ENCODE data around the gene GCHFR. TPM values are rescaled to one million over a fixed set of nuclear protein-coding genes. Genes with fewer than 3 reads are reported as not detected.

The GCHFR gene
- 8.7 TPM for total RNA-seq

DNA sequence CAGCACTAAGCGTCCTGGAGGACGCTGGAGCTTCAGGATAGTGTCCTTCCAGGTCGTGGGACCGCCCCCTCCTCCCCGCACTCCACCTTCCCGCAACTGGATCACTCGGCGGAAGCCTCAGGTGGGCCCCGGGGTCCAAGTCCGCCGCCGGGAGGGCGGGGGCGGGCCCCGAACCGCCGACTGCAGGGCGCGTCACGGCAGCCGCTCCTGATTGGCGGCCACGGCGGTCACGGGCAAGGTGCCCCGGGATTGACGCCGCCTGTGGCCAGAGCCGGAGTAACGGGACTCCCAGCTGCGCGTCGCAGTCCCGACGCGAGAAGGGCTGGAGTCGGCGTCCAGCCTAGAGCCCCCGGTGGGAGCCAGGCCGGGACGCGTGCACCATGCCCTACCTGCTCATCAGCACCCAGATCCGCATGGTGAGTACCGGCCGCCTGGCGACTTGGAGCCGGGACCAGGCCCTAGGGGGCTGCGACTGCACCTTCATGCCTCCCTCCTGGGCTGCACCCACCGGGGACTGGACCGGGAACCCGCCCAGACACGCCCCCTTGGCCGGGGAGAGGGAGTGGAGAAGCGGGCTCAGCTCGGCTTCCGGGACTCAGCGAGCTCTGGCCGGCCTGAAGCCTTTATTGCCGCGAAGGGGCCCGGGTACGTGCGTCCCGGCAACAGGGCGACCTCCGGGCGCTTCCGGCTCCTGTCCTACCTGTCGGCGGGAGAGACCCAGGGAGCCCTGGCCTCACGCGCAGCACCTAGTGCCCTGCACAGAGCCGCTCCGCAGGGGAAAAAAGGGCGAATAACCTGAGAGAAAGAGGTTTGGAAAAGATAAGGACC lies at the start of gene GCHFR:
Gene GCHFR (plus strand): TSS at position 268 of the 828 bp plus-strand sequence. CDS start 113 bp downstream, at position 381.

DNA sequence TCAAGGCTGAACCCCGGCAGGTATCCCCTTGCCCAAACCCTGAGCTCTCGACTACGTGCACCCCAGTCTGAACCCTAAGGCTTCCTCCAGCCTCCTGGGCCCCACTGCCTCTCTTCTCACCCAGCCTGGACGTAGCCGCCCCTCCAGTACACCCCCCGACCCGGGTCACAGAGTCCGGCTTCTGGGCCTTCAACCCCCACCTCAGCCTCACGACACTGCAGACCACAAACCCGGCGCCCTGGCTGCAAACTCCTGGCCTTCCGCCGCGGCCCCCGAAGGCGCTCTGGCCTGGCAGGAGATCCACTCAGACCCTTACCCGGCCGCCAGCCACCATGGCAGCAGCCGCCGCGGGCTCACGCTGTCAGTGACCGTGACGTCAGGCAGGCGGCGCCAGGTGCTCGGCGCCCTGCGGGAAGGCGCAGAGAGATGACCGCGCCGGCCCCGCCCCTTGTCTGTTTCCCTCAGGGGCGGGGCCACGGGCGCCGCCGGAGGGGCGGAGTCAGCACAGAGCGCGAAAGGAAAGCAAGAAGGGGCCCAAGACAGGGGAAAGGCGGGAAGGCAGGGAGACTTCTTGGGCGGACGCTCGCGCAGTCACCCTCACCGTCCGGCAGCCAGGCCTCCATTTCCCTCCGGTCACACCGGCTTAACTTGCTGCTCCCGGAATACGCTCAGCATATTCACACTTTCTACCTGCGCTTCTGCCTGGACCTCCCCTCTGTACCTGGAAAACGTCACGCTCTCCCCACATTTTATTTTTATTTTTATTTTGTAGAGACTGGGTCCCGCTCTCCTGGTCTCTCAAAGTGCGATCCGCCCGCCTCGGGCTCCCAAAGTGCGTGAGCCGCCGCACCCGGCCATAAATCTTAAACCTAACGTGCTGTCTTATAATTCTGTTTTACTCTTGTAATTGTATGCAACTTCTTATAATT lies 8.7 kb upstream of the GCHFR start, which contains the start of gene RMDN3:
Gene RMDN3 (minus strand): TSS at position 372 of the 929 bp plus-strand sequence. CDS start 471 bp downstream, outside the sequence.

DNA sequence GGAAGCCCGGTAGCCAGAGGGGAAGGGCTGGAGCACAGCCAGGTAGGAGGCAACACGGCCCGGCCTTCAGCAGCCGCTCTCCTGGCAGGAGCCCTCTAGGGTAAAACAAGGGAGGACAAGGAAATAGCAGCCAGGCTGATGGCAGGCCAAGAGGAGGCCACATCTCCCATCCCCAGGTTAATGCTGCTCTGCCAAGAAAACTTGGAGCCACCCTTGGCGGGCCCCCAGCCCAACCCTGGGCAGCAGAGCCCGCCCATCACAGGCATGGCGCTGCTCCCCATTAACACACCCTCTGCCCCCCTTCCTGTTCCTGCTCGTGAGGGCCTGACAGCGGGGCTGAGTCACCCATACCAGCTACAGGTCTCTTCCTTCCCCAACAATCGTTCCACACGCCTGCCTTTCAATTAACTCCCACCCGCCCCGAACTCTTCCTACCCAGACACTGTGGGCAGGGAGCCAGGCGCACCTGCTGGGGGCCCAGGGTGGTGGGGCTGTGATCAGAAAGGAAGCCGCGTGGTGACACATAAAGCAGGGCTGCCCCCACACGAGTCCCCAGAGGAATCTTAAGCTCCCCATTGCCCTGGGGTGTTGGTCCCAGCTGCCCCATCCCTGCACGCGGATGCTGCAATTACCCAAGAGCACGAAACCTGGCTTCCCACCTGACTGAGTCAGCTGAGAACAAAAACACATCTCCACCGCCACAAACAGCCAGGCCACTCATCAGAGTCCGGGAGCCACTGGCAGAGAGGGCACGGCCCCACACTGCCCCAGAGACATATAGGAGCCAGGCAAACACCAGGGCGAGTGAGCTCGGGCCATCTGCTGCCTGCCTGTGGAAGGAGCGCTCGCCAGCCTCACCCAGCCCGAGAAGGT lies 5.6 kb downstream of the GCHFR start, which contains the start of gene C15orf62:
Gene C15orf62 (plus strand): TSS at position 707 of the 873 bp plus-strand sequence. CDS start 516 bp downstream, outside the sequence.

DNA sequence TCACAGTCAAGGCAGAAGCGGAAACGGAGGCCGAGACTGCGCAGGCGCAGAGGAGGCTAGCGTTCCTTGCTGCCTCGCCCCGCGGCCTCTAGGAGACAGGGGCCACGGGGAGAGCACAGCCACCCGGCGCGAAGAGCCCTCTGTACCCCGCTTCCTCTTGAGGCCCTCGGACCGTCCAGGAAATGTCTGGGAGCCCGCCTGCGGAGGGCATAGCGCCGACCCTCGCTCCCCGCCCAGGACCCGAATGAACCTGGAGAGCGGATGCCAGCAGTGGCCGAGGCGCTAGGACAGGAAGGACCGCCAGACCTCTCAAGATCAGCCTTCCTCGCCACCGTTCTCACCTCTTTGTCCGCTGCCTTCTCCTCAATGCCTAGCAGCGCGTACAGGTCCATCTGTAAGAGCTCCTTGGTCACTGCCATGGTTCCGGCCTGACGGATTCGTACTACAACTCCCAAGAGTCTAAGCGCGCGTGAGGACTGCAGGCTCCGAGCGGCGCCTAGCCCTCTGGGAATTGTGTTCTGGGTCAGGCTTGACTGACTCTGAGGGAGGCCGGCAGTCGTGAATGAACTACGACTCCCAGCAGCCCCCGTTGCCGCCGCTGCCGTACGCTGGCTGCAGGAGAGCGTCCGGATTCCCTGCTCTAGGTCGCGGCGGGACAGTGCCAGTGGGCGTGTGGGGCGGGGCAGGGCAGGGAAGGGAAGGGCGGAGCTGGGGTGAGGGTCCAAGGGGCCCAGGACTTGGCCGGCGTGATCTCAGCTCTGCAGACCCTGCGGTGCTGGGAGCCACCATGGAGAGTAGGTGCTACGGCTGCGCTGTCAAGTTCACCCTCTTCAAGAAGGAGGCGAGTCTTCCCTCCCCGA lies 43.4 kb downstream of the GCHFR start, which contains the start of the genes DNAJC17 and ZFYVE19:
Gene DNAJC17 (minus strand): TSS at position 446 of the 860 bp plus-strand sequence. CDS start 27 bp downstream, at position 419.
Gene ZFYVE19 (plus strand): TSS at position 62 of the 860 bp plus-strand sequence. CDS start 501 bp downstream, at position 563.

Other genes with a start within 250 kb of the GCHFR start
- gene CCDC32, start 199.0 kb upstream of the GCHFR start, total RNA-seq: 25.8 TPM
- 7.3 TPM for gene RPUSD2, start 194.8 kb upstream of the GCHFR start, total RNA-seq
- gene KNL1, start 169.8 kb upstream of the GCHFR start, total RNA-seq: 14.2 TPM
- gene RAD51, start 68.9 kb upstream of the GCHFR start, total RNA-seq: 4.1 TPM
- 30.2 TPM for gene RMDN3, start 8.8 kb upstream of the GCHFR start, total RNA-seq
- 1.1 TPM for gene C15orf62, start 5.9 kb downstream of the GCHFR start, total RNA-seq
- 35.9 TPM for gene ZFYVE19, start 43.0 kb downstream of the GCHFR start, total RNA-seq
- gene DNAJC17, start 43.4 kb downstream of the GCHFR start, total RNA-seq: 22.8 TPM
- gene PPP1R14D, start 64.6 kb downstream of the GCHFR start, total RNA-seq: not detected
- 27.4 TPM for gene SPINT1, start 80.0 kb downstream of the GCHFR start, total RNA-seq
- gene RHOV, start 110.2 kb downstream of the GCHFR start, total RNA-seq: 7.2 TPM
- gene VPS18, start 130.4 kb downstream of the GCHFR start, total RNA-seq: 25.0 TPM
- gene DLL4, start 165.3 kb downstream of the GCHFR start, total RNA-seq: 49.5 TPM
- gene CHAC1, start 189.4 kb downstream of the GCHFR start, total RNA-seq: 2.5 TPM

Measured in camera-type eye (tissue), 1 donor.